K562 (cell line): ENCODE results near the gene ARMC7. TPM values are rescaled to one million over a fixed set of nuclear protein-coding genes. Genes with fewer than 3 reads are reported as not detected.

Source experiments
- FOXA1 ChIP-seq: fragments of 450-650 bp; IDR thresholded peaks from 2 replicates; pipeline ENCODE4 v1.6.1; 2016; ENCODE audit warnings: mild to moderate bottlenecking, borderline replicate concordance
- HLTF ChIP-seq: fragments of 450-650 bp; IDR thresholded peaks from 2 replicates; pipeline ENCODE4 v1.6.1; 2016
- KAT7 ChIP-seq: sonication (generic); formaldehyde crosslinking; IDR thresholded peaks from 2 replicates; pipeline ENCODE4 v1.8.0; 2022; ENCODE audit warnings: missing genetic modification reagents, mild to moderate bottlenecking, borderline replicate concordance
- MTA1 ChIP-seq: fragments of 450-650 bp; IDR thresholded peaks from 2 replicates; pipeline ENCODE4 v1.6.1; 2017; ENCODE audit warnings: borderline replicate concordance
- MTA2 ChIP-seq: fragments of 450-650 bp; IDR thresholded peaks from 2 replicates; pipeline ENCODE4 v1.6.1; 2016; ENCODE audit warnings: low read depth
- NCOR1 ChIP-seq: fragments of 450-650 bp; IDR thresholded peaks from 2 replicates; pipeline ENCODE4 v1.6.1; 2016; ENCODE audit warnings: mild to moderate bottlenecking, moderate library complexity
- NELFE ChIP-seq: IDR thresholded peaks from 2 replicates; pipeline ENCODE4 v1.6.1; 2011; ENCODE audit warnings: mild to moderate bottlenecking; ENCODE audit not compliant: insufficient read depth, insufficient read length
- NR2C2 ChIP-seq, 2 experiments: fragments of 200-800 bp in 1 of 2; sonication (Bioruptor generic) in 1 of 2; sonication (generic) in 1 of 2; formaldehyde crosslinking in 1 of 2; IDR thresholded peaks; 2 replicates each; pipeline versions ENCODE4 v1.6.1 to v1.8.0; 2016 to 2022; ENCODE audit warnings: mild to moderate bottlenecking in 1 of 2, missing compliant biosample characterization in 1 of 2, missing genetic modification characterization in 1 of 2, missing genetic modification reagents in 1 of 2
- RAD51 ChIP-seq: fragments of 450-650 bp; IDR thresholded peaks from 2 replicates; pipeline ENCODE4 v1.7.1; 2016; ENCODE audit warnings: low read depth, mild to moderate bottlenecking, borderline replicate concordance
- RBM17 ChIP-seq: fragments of 200-400 bp; formaldehyde crosslinking; IDR thresholded peaks from 2 replicates; pipeline ENCODE4 v1.6.1; 2017; ENCODE audit warnings: low read depth, mild to moderate bottlenecking, low read length, borderline replicate concordance
- SMC3 ChIP-seq: conservative IDR thresholded peaks from 2 replicates; pipeline ENCODE4 v1.6.1; 2011; ENCODE audit warnings: low read depth, low read length, improper control_type of control experiment; ENCODE audit not compliant: insufficient read depth
- SRSF3 ChIP-seq: fragments of 200-400 bp; formaldehyde crosslinking; IDR thresholded peaks from 2 replicates; pipeline ENCODE4 v1.6.1; 2016; ENCODE audit warnings: mild to moderate bottlenecking, low read length, moderate library complexity; ENCODE audit not compliant: insufficient read depth
- XRCC4 ChIP-seq: IDR thresholded peaks from one replicate; pipeline ENCODE4 v1.6.1; 2011; ENCODE audit not compliant: insufficient read depth, insufficient read length; ENCODE audit errors: extremely low read depth
- polyA plus RNA-seq, 8 experiments: library from polyadenylated mRNA; depleted of rRNA in 4 of 8; stranded (reverse) in 5 of 8; unstranded in 3 of 8; fragments of >200 nt; fragmentation: Nextera tagmentation in 2 of 8; fragmentation: Illumina TruSeq in 1 of 8; extraction: Ambion mirVana in 2 of 8; extraction: Trizol in 1 of 8; gene quantifications; 2 replicates each; pipeline versions ENCODE4 v1.2.1 to v1.2.3, GENCODE V29; 2011 to 2014; ENCODE audit warnings: inconsistent platforms in 1 of 8, missing spikeins in 1 of 8
- total RNA-seq, 7 experiments: library from RNA; depleted of rRNA in 6 of 7; stranded (reverse); fragments of >200 nt in 6 of 7; fragmentation: Illumina TruSeq in 2 of 7; extraction: Trizol in 2 of 7; gene quantifications; 2 replicates each; pipeline versions ENCODE4 v1.2.1 to v1.2.3, GENCODE V29; 2011 to 2021; ENCODE audit warnings: low replicate concordance in 1 of 7
- TF ChIP-seq, protein P1 (sequence below): fragments of 450-650 bp; IDR thresholded peaks from 2 replicates; pipeline ENCODE4 v1.6.1; 2016; ENCODE audit warnings: mild to moderate bottlenecking, moderate library complexity
- TF ChIP-seq, protein P2 (sequence below): fragments of 450-650 bp; IDR thresholded peaks from 2 replicates; pipeline ENCODE4 v1.6.1; 2016; ENCODE audit warnings: antibody characterized with exemption

ARMC7 gene
- total and polyA plus RNA-seq, 9 of the 15 experiments (the other 6 are each of a cell fraction or from before 2014, with no cell fraction given) = 1.4 to 15.2 (median 5.9) TPM

DNA sequence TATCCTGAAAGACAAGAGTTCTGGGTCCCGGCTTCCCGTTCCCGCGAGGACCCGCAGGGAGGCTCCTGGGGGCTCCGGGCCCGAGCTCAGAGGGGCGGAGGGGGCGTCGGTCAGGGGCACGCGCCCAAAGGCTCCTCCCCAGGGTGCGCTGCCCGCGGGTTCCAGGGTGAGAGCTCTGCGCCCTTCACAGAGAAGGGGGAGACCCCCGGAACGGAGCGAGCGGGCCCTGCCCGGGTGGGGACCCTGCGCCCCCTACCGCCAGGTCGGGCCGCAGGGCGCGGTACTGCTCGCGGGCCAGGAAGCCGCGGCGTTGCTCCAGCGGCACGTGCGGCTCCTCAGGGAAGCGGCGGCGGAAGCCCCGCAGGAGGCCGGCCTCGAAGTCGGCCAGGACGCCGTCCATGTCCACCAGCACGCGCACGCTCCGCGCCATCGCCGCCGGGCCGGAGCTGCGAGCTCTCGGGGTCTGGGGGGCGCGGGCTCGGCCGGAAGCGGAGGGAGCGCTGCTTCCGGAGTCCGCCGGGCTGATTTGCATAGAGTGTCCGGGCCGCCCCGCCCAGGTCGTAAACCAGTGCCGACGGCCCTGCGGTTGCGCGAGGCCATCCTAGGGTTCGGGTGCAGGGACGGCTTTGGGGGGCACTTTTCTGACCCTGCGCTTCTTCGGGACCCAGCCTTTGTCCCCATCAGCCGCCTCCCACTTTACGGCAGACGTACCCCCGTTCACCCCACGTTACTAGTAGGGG is 21.7 kb downstream of the ARMC7 start, which contains the start of gene NT5C (continued):
- TF ChIP-seq, protein P1, sequence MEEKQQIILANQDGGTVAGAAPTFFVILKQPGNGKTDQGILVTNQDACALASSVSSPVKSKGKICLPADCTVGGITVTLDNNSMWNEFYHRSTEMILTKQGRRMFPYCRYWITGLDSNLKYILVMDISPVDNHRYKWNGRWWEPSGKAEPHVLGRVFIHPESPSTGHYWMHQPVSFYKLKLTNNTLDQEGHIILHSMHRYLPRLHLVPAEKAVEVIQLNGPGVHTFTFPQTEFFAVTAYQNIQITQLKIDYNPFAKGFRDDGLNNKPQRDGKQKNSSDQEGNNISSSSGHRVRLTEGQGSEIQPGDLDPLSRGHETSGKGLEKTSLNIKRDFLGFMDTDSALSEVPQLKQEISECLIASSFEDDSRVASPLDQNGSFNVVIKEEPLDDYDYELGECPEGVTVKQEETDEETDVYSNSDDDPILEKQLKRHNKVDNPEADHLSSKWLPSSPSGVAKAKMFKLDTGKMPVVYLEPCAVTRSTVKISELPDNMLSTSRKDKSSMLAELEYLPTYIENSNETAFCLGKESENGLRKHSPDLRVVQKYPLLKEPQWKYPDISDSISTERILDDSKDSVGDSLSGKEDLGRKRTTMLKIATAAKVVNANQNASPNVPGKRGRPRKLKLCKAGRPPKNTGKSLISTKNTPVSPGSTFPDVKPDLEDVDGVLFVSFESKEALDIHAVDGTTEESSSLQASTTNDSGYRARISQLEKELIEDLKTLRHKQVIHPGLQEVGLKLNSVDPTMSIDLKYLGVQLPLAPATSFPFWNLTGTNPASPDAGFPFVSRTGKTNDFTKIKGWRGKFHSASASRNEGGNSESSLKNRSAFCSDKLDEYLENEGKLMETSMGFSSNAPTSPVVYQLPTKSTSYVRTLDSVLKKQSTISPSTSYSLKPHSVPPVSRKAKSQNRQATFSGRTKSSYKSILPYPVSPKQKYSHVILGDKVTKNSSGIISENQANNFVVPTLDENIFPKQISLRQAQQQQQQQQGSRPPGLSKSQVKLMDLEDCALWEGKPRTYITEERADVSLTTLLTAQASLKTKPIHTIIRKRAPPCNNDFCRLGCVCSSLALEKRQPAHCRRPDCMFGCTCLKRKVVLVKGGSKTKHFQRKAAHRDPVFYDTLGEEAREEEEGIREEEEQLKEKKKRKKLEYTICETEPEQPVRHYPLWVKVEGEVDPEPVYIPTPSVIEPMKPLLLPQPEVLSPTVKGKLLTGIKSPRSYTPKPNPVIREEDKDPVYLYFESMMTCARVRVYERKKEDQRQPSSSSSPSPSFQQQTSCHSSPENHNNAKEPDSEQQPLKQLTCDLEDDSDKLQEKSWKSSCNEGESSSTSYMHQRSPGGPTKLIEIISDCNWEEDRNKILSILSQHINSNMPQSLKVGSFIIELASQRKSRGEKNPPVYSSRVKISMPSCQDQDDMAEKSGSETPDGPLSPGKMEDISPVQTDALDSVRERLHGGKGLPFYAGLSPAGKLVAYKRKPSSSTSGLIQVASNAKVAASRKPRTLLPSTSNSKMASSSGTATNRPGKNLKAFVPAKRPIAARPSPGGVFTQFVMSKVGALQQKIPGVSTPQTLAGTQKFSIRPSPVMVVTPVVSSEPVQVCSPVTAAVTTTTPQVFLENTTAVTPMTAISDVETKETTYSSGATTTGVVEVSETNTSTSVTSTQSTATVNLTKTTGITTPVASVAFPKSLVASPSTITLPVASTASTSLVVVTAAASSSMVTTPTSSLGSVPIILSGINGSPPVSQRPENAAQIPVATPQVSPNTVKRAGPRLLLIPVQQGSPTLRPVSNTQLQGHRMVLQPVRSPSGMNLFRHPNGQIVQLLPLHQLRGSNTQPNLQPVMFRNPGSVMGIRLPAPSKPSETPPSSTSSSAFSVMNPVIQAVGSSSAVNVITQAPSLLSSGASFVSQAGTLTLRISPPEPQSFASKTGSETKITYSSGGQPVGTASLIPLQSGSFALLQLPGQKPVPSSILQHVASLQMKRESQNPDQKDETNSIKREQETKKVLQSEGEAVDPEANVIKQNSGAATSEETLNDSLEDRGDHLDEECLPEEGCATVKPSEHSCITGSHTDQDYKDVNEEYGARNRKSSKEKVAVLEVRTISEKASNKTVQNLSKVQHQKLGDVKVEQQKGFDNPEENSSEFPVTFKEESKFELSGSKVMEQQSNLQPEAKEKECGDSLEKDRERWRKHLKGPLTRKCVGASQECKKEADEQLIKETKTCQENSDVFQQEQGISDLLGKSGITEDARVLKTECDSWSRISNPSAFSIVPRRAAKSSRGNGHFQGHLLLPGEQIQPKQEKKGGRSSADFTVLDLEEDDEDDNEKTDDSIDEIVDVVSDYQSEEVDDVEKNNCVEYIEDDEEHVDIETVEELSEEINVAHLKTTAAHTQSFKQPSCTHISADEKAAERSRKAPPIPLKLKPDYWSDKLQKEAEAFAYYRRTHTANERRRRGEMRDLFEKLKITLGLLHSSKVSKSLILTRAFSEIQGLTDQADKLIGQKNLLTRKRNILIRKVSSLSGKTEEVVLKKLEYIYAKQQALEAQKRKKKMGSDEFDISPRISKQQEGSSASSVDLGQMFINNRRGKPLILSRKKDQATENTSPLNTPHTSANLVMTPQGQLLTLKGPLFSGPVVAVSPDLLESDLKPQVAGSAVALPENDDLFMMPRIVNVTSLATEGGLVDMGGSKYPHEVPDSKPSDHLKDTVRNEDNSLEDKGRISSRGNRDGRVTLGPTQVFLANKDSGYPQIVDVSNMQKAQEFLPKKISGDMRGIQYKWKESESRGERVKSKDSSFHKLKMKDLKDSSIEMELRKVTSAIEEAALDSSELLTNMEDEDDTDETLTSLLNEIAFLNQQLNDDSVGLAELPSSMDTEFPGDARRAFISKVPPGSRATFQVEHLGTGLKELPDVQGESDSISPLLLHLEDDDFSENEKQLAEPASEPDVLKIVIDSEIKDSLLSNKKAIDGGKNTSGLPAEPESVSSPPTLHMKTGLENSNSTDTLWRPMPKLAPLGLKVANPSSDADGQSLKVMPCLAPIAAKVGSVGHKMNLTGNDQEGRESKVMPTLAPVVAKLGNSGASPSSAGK = peak; percentile 79
- TF ChIP-seq NR2C2 (CRISPR knock-in tag; IDR thresholded peaks at IDR 0.05) (peak; percentile 57; the same call in 1 of the 2 replicates), NR2C2 (tag; IDR thresholded peaks at IDR 0.05) (peak; percentile 76; the same call in 1 of the 2 replicates), MTA1 (no peak), SMC3 (peak; percentile 27), XRCC4 (no peak), RAD51 (no peak), MTA2 (no peak), SRSF3 (no peak), RBM17 (no peak), FOXA1 (no peak), NCOR1 (no peak; the same call in 1 of the 2 replicates), NELFE (no peak), HLTF (no peak), KAT7 (CRISPR knock-in tag) (peak; percentile 86; the same call in 1 of the 2 replicates)
- TF ChIP-seq, protein P2, sequence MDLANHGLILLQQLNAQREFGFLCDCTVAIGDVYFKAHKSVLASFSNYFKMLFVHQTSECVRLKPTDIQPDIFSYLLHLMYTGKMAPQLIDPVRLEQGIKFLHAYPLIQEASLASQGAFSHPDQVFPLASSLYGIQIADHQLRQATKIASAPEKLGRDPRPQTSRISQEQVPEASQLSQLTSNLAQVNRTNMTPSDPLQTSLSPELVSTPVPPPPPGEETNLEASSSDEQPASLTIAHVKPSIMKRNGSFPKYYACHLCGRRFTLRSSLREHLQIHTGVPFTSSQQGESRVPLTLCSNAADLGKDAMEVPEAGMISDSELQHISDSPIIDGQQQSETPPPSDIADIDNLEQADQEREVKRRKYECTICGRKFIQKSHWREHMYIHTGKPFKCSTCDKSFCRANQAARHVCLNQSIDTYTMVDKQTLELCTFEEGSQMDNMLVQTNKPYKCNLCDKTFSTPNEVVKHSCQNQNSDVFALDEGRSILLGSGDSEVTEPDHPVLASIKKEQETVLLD = 0 out of 2 replicates have a peak, but pooled peaks have one; percentile 61
